Parathyroid adenoma (tissue), 2 donors: Measurements from ENCODE around the gene BAHCC1.

Experiments used
- H2AFZ ChIP-seq: fragments of 300-600 bp; sonication (generic); one replicate; pipeline ENCODE4 v1.7.0; 2017; ENCODE audit warnings: antibody characterized with exemption, mild to moderate bottlenecking
- H3K27ac ChIP-seq: fragments of 300-600 bp; sonication (generic); one replicate; pipeline ENCODE4 v1.7.0; 2017
- H3K27me3 ChIP-seq: fragments of 300-600 bp; sonication (generic); one replicate; pipeline ENCODE4 v1.7.0; 2017; ENCODE audit warnings: low read length; ENCODE audit not compliant: control insufficient read depth, insufficient read depth
- H3K36me3 ChIP-seq: fragments of 300-600 bp; sonication (generic); one replicate; pipeline ENCODE4 v1.7.0; 2017; ENCODE audit warnings: low read length; ENCODE audit not compliant: control insufficient read depth, insufficient read depth
- H3K4me1 ChIP-seq: fragments of 300-600 bp; sonication (generic); one replicate; pipeline ENCODE4 v1.7.0; 2017; ENCODE audit warnings: control low read depth
- H3K4me2 ChIP-seq: fragments of 300-600 bp; sonication (generic); one replicate; pipeline ENCODE4 v1.7.0; 2017; ENCODE audit warnings: low read length
- H3K4me3 ChIP-seq: fragments of 300-600 bp; sonication (generic); one replicate; pipeline ENCODE4 v1.7.0; 2017; ENCODE audit warnings: low read depth, low read length
- H3K79me2 ChIP-seq: fragments of 300-600 bp; sonication (generic); one replicate; pipeline ENCODE4 v1.7.0; 2017; ENCODE audit warnings: control low read depth
- H3K9ac ChIP-seq: fragments of 300-600 bp; sonication (generic); one replicate; pipeline ENCODE4 v1.7.0; 2017; ENCODE audit warnings: mild to moderate bottlenecking
- H3K9me3 ChIP-seq: fragments of 300-600 bp; sonication (generic); one replicate; pipeline ENCODE4 v1.7.0; 2017; ENCODE audit warnings: low read length; ENCODE audit not compliant: control insufficient read depth
- TF ChIP-seq, protein P1 (sequence below): fragments of 300-600 bp; sonication (generic); IDR thresholded peaks from one replicate; pipeline ENCODE4 v1.7.0; 2017; ENCODE audit warnings: antibody characterized with exemption, mild to moderate bottlenecking
- donor health status: primary hyperparathyroidism.

Gene BAHCC1

DNA sequence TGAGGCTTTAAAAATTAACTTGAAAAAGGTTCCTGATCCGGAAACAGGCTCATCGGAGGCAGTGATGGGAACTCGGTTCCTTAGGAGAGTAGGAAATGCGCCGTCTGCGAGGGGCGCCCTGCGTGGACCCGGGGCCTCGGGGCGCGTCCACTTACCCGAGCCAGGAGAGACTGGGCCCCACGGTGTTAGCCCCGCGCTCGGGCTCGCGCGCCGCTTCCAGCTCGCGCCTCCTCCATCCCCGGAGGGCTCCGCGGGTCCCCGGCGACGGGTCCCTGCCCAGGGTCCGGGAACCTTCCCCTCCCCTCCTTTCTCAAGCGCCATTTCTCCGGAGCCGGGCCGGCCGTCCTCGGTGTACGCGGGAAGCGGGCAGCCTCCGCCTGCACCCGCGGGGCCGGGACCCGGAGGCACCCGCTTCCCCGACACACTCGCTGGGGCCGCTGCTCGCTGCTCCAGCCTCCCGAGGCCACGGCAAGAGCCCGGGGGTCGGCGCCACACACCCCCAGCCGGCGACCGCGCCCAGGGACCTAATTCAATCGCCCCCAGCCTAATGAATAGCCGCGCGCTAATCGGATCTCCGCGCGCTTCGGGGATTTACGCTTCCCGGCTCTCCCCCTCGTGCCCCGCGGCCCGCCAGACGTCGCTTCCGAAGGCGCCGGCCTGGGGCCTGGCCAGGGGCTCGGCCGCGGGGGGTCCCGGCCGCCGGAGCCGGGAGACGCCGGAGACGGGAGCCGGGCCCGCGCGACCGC, 2.2 kb upstream of the BAHCC1 start:
- Histone ChIP-seq H3K27me3 (no peaks in the 10 kb centered on the region), H3K9ac (peak overlapping the region; percentile 0), H3K4me2 (peak overlapping the region; percentile 64), H3K27ac (peak overlapping the region; percentile 81), H2AFZ (peak overlapping the region; percentile 30), H3K4me1 (peaks cover 20% of the 10 kb centered on the region), H3K79me2 (peaks cover under 1% of the 10 kb centered on the region), H3K9me3 (no peaks in the 10 kb centered on the region), H3K4me3 (peak overlapping the region; percentile 61), H3K36me3 (no peaks in the 10 kb centered on the region)
- TF ChIP-seq, protein P1, sequence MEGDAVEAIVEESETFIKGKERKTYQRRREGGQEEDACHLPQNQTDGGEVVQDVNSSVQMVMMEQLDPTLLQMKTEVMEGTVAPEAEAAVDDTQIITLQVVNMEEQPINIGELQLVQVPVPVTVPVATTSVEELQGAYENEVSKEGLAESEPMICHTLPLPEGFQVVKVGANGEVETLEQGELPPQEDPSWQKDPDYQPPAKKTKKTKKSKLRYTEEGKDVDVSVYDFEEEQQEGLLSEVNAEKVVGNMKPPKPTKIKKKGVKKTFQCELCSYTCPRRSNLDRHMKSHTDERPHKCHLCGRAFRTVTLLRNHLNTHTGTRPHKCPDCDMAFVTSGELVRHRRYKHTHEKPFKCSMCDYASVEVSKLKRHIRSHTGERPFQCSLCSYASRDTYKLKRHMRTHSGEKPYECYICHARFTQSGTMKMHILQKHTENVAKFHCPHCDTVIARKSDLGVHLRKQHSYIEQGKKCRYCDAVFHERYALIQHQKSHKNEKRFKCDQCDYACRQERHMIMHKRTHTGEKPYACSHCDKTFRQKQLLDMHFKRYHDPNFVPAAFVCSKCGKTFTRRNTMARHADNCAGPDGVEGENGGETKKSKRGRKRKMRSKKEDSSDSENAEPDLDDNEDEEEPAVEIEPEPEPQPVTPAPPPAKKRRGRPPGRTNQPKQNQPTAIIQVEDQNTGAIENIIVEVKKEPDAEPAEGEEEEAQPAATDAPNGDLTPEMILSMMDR = no peak

DNA sequence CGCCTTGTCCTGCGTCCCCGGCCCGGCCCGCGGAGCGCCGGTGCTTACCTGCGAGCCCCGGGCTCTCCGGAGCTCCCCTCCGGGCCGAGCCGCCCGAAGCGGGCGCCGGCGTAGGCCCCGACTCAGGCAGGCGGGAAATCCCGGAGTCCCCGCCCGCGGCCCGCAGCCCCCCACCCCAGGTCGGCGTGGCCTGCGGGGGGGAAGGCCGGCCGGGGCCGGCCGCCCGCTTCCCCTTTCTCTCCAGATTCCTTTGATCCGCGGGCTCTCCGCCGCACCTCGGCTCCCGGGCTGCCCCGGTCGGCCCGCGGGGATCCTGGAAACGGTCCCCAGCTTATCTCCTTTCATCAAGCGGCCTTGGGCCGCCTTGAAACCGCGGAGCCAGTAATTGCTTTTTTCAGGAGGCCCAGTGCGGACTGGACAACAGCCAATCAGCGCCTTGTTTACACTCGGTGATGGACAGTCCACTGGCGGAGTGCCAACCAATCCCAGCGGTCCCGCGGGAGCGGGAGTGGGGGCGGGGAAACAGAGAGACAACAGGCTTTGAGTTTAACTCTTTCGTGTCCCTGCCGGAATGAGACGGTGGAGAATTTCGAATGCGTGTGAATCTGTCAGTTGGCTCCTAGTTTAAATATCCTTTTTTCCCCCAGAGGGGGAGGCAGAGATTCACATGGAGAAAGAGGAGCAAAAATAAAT, 1.4 kb upstream of the BAHCC1 start:
- Histone ChIP-seq H3K4me3 (peak overlapping the region; percentile 81), H3K79me2 (peaks cover 8% of the 10 kb centered on the region), H3K4me1 (peaks cover 18% of the 10 kb centered on the region), H3K36me3 (no peaks in the 10 kb centered on the region), H3K27me3 (no peaks in the 10 kb centered on the region), H3K9ac (no peak overlapping the region), H3K27ac (peak overlapping the region; percentile 93), H3K9me3 (no peaks in the 10 kb centered on the region), H3K4me2 (peak overlapping the region; percentile 81), H2AFZ (peak overlapping the region; percentile 57)
- TF ChIP-seq, protein P1 = no peak

DNA sequence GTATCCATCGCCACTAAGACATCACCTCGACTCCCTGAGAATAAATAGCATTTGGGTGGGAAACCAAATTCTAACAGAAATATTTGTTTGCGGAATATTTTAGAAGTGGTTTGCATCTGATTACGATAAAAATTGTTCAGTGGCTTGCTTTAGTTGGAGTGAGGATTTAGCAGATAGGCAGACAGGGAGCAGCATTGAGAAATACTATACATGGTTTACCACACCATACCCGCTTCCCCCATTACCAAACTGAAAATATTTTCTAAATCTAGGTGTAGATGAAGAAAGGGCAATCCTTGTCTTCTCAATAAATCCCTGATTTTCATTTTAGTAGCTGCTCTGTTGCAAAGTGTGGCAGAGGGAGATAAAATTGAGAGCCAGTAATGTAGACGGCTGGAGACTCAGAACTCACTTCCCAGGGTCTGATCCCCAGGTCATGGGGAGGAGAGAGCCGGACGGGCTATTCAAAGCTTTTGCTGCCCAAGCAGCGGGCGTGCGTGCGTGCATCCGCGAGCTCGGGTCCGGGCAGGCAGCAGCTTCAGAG, 808 bp upstream of the BAHCC1 start:
- TF ChIP-seq, protein P1 = no peak
- no peaks in the 10 kb centered on the region for H3K36me3 ChIP-seq
- H3K27ac ChIP-seq = peak overlapping the region; percentile 93
- H3K27me3 ChIP-seq = no peaks in the 10 kb centered on the region
- H3K9me3 ChIP-seq = no peaks in the 10 kb centered on the region
- peak overlapping the region; percentile 81 for H3K4me2 ChIP-seq
- no peak overlapping the region for H3K9ac ChIP-seq
- peaks cover 9% of the 10 kb centered on the region for H3K79me2 ChIP-seq
- H3K4me1 ChIP-seq = peaks cover 17% of the 10 kb centered on the region
- H2AFZ ChIP-seq = peak overlapping the region; percentile 45
- H3K4me3 ChIP-seq = peak overlapping the region; percentile 81

DNA sequence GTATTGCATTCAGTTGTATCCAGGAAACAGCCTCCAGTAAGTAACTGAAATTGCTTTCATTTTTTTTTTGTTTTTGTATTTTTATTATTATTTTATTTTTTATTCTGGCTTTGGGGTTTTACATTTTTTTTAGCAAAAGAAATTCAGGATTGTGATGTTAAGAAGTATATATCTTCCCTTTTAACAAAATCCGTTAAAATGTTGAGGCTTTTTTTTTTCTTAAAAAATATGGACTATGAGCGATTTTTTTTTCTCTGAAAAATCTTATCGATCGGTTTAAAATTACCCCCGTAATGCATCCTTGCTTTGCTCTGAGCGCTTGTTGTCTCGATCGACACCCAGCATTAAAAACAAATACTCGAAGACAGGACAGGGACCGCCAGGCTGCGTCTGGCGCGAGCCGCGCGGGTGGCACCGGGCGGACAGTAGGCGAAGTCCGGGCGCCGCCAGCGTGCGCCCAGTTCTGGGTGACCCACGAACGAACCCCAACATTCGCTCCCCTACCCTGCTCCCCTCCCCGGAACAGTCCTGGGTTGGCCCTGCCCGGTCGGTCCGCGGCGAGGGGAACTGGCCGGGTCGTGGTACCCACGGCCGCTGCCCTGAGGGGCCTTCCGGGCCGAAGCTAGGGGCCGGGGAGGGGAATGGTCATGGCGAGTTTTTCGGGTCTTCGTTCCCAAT, 482 bp downstream of the BAHCC1 start:
- peaks cover 19% of the 10 kb centered on the region for H3K4me1 ChIP-seq
- H3K27me3 ChIP-seq = no peaks in the 10 kb centered on the region

More for the DNA sequence above, 482 bp downstream of the BAHCC1 start:
- Histone ChIP-seq H3K4me2 (peak overlapping the region; percentile 81), H3K4me3 (peak overlapping the region; percentile 81), H3K79me2 (peaks cover 19% of the 10 kb centered on the region), H2AFZ (peak overlapping the region; percentile 75), H3K9ac (peak overlapping the region; percentile 93), H3K27ac (peak overlapping the region; percentile 93), H3K9me3 (no peaks in the 10 kb centered on the region), H3K36me3 (no peaks in the 10 kb centered on the region)
- TF ChIP-seq, protein P1 = no peak
